HepG2 (cell line): ENCODE data around the gene PLPPR2. TPM values are rescaled to one million over a fixed set of nuclear protein-coding genes. Genes with fewer than 3 reads are reported as not detected.

Experiments used
- BHLHE40 ChIP-seq: IDR thresholded peaks from 2 replicates; pipeline ENCODE4 v1.6.1; 2011; ENCODE audit warnings: low read length, improper control_type of control experiment
- CEBPG ChIP-seq: IDR thresholded peaks from 2 replicates; pipeline ENCODE4 v1.6.1; 2016
- DMAP1 ChIP-seq: IDR thresholded peaks from 2 replicates; pipeline ENCODE4 v1.6.1; 2016
- KAT7 ChIP-seq: IDR thresholded peaks from 2 replicates; pipeline ENCODE4 v1.6.1; 2018; ENCODE audit warnings: borderline replicate concordance, missing compliant biosample characterization
- ONECUT2 ChIP-seq: sonication (generic); formaldehyde crosslinking; IDR thresholded peaks from 2 replicates; pipeline ENCODE4 v1.4.0; 2020; ENCODE audit warnings: missing genetic modification reagents
- RFXAP ChIP-seq: sonication (generic); formaldehyde crosslinking; IDR thresholded peaks from 2 replicates; pipeline ENCODE4 v1.4.0; 2020; ENCODE audit warnings: missing genetic modification reagents, borderline replicate concordance
- SP2 ChIP-seq: sonication (generic); formaldehyde crosslinking; IDR thresholded peaks from 2 replicates; pipeline ENCODE4 v1.5.1; 2020; ENCODE audit warnings: mild to moderate bottlenecking, missing genetic modification reagents
- ZBTB20 ChIP-seq: sonication (generic); formaldehyde crosslinking; IDR thresholded peaks from 2 replicates; pipeline ENCODE4 v1.8.1; 2023; ENCODE audit warnings: missing genetic modification reagents, low read depth, mild to moderate bottlenecking, borderline replicate concordance
- ZNF546 ChIP-seq: sonication (generic); formaldehyde crosslinking; conservative IDR thresholded peaks from 2 replicates; pipeline ENCODE4 v1.8.1; 2023; ENCODE audit warnings: mild to moderate bottlenecking, missing genetic modification reagents
- ZNF816 ChIP-seq: sonication (generic); formaldehyde crosslinking; IDR thresholded peaks from 2 replicates; pipeline ENCODE4 v1.8.0; 2022; ENCODE audit warnings: missing genetic modification reagents, mild to moderate bottlenecking, borderline replicate concordance
- ZZZ3 ChIP-seq: sonication (generic); formaldehyde crosslinking; IDR thresholded peaks from 2 replicates; pipeline ENCODE4 v1.4.0; 2020; ENCODE audit warnings: missing genetic modification reagents, mild to moderate bottlenecking, borderline replicate concordance
- polyA plus RNA-seq, 8 experiments: library from polyadenylated mRNA; depleted of rRNA in 3 of 8; stranded (reverse) in 7 of 8; unstranded in 1 of 8; fragments of >200 nt; fragmentation: Illumina TruSeq in 4 of 8; extraction: Trizol in 4 of 8; gene quantifications; 2 replicates each; pipeline versions ENCODE4 v1.2.1 to v1.2.3, GENCODE V29; 2011 to 2016; ENCODE audit warnings: low read depth in 4 of 8, missing spikeins in 1 of 8, mixed read lengths in 1 of 8; ENCODE audit not compliant: insufficient read depth in 1 of 8
- total RNA-seq, 5 experiments: library from RNA; depleted of rRNA; stranded (reverse); fragments of >200 nt; fragmentation: Illumina TruSeq; extraction: Trizol; gene quantifications; 2 replicates each; pipeline ENCODE4 v1.2.3, GENCODE V29; 2016; ENCODE audit warnings: low read depth in 1 of 5
- TF ChIP-seq, protein P1 (sequence below): fragments of 450-650 bp; IDR thresholded peaks from 2 replicates; pipeline ENCODE4 v1.6.1; 2016
- TF ChIP-seq, protein P2 (sequence below): sonication (generic); formaldehyde crosslinking; IDR thresholded peaks from 2 replicates; pipeline ENCODE4 v1.9.0; 2021; ENCODE audit warnings: missing genetic modification reagents, borderline replicate concordance
- TF ChIP-seq, protein P3 (sequence below): sonication (generic); formaldehyde crosslinking; IDR thresholded peaks from 2 replicates; pipeline ENCODE4 v1.8.1; 2022; ENCODE audit warnings: mild to moderate bottlenecking, missing genetic modification reagents
- TF ChIP-seq, protein P4 (sequence below), 2 experiments: fragments of 450-650 bp in 1 of 2; sonication (generic) in 1 of 2; formaldehyde crosslinking; IDR thresholded peaks; 2 replicates each; pipeline versions ENCODE4 v1.5.0 to v1.8.0; 2020 to 2022; ENCODE audit warnings: mild to moderate bottlenecking in 1 of 2, missing genetic modification reagents in 1 of 2
- TF ChIP-seq, protein P5 (sequence below): sonication (generic); formaldehyde crosslinking; IDR thresholded peaks from 2 replicates; pipeline ENCODE4 v1.8.1; 2023; ENCODE audit warnings: missing genetic modification reagents, inconsistent platforms, borderline replicate concordance
- TF ChIP-seq, protein P6 (sequence below): sonication (generic); formaldehyde crosslinking; IDR thresholded peaks from 2 replicates; pipeline ENCODE4 v1.4.0; 2020; ENCODE audit warnings: missing genetic modification reagents, borderline replicate concordance

Gene PLPPR2
- total and polyA plus RNA-seq, 2 of the 13 experiments (the other 11 are each of a cell fraction or from before 2014, with no cell fraction given), result 1.5 to 2.1 TPM

DNA sequence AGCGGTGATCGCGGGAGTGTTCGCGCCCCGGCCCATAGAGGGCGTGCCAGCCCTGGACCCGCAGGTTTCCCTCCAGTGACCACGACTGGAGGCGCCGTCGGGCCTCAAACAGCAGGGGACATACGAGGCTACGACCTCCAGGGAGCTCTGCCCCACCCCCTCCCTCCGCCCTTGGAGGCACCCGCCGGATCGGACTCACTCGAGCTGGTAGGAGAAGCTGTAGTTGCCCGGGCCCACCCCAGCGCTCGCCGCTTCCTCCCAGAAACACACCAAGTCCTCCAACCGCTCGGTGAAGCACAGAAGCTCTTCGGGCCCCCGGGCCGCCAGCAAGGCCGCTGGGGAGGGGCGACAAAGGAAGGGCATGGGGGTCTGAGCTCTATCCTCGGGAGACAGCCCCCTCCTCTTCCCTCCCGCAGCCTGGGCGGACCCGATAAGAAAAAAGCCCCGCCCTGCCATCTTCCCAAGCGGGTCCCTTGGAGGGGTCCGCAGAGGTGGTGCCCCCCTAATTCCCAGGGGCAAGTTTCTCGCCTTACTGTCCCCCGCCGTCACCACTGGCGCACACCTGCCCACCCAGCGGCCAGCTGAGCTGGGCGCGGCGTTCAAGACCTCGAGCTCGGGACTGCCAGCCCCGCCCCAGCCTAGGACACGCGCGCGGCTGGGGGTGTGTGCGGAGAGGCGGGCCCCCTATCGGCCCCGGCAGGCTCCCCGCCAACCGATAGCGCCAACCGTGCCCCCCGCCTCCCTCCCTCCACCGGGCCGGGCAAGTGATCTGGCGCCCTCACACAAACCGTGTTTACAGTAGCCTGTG is 27.9 kb downstream of the PLPPR2 start (continued):
- TF ChIP-seq, protein P1, sequence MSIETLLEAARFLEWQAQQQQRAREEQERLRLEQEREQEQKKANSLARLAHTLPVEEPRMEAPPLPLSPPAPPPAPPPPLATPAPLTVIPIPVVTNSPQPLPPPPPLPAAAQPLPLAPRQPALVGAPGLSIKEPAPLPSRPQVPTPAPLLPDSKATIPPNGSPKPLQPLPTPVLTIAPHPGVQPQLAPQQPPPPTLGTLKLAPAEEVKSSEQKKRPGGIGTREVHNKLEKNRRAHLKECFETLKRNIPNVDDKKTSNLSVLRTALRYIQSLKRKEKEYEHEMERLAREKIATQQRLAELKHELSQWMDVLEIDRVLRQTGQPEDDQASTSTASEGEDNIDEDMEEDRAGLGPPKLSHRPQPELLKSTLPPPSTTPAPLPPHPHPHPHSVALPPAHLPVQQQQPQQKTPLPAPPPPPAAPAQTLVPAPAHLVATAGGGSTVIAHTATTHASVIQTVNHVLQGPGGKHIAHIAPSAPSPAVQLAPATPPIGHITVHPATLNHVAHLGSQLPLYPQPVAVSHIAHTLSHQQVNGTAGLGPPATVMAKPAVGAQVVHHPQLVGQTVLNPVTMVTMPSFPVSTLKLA, result no peak
- no peak for TF ChIP-seq ZNF816 (CRISPR knock-in tag)
- TF ChIP-seq, protein P2, sequence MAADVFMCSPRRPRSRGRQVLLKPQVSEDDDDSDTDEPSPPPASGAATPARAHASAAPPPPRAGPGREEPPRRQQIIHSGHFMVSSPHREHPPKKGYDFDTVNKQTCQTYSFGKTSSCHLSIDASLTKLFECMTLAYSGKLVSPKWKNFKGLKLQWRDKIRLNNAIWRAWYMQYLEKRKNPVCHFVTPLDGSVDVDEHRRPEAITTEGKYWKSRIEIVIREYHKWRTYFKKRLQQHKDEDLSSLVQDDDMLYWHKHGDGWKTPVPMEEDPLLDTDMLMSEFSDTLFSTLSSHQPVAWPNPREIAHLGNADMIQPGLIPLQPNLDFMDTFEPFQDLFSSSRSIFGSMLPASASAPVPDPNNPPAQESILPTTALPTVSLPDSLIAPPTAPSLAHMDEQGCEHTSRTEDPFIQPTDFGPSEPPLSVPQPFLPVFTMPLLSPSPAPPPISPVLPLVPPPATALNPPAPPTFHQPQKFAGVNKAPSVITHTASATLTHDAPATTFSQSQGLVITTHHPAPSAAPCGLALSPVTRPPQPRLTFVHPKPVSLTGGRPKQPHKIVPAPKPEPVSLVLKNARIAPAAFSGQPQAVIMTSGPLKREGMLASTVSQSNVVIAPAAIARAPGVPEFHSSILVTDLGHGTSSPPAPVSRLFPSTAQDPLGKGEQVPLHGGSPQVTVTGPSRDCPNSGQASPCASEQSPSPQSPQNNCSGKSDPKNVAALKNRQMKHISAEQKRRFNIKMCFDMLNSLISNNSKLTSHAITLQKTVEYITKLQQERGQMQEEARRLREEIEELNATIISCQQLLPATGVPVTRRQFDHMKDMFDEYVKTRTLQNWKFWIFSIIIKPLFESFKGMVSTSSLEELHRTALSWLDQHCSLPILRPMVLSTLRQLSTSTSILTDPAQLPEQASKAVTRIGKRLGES (CRISPR knock-in tag), result no peak
- TF ChIP-seq, protein P3, sequence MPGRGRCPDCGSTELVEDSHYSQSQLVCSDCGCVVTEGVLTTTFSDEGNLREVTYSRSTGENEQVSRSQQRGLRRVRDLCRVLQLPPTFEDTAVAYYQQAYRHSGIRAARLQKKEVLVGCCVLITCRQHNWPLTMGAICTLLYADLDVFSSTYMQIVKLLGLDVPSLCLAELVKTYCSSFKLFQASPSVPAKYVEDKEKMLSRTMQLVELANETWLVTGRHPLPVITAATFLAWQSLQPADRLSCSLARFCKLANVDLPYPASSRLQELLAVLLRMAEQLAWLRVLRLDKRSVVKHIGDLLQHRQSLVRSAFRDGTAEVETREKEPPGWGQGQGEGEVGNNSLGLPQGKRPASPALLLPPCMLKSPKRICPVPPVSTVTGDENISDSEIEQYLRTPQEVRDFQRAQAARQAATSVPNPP, result no peak
- TF ChIP-seq, protein P4, sequence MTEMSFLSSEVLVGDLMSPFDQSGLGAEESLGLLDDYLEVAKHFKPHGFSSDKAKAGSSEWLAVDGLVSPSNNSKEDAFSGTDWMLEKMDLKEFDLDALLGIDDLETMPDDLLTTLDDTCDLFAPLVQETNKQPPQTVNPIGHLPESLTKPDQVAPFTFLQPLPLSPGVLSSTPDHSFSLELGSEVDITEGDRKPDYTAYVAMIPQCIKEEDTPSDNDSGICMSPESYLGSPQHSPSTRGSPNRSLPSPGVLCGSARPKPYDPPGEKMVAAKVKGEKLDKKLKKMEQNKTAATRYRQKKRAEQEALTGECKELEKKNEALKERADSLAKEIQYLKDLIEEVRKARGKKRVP (CRISPR knock-in tag; IDR thresholded peaks at IDR 0.05), result no peak
- TF ChIP-seq ZNF546 (CRISPR knock-in tag), result no peak
- TF ChIP-seq, protein P5, sequence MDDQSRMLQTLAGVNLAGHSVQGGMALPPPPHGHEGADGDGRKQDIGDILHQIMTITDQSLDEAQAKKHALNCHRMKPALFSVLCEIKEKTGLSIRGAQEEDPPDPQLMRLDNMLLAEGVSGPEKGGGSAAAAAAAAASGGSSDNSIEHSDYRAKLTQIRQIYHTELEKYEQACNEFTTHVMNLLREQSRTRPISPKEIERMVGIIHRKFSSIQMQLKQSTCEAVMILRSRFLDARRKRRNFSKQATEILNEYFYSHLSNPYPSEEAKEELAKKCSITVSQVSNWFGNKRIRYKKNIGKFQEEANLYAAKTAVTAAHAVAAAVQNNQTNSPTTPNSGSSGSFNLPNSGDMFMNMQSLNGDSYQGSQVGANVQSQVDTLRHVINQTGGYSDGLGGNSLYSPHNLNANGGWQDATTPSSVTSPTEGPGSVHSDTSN, result no peak
- TF ChIP-seq KAT7 (CRISPR knock-in tag), result no peak
- no peak for TF ChIP-seq DMAP1 (CRISPR knock-in tag)
- TF ChIP-seq ZBTB20 (CRISPR knock-in tag), result no peak
- peak; percentile 25; the same call in 1 of the 2 replicates for TF ChIP-seq BHLHE40
- TF ChIP-seq ZZZ3 (CRISPR knock-in tag), result no peak
- peak; percentile 51; the same call in 1 of the 2 replicates for TF ChIP-seq SP2 (CRISPR knock-in tag)
- TF ChIP-seq CEBPG (CRISPR knock-in tag), result no peak
- no peak for TF ChIP-seq ONECUT2
- TF ChIP-seq RFXAP, result peak; percentile 77; the same call in 1 of the 2 replicates
- TF ChIP-seq, protein P6, sequence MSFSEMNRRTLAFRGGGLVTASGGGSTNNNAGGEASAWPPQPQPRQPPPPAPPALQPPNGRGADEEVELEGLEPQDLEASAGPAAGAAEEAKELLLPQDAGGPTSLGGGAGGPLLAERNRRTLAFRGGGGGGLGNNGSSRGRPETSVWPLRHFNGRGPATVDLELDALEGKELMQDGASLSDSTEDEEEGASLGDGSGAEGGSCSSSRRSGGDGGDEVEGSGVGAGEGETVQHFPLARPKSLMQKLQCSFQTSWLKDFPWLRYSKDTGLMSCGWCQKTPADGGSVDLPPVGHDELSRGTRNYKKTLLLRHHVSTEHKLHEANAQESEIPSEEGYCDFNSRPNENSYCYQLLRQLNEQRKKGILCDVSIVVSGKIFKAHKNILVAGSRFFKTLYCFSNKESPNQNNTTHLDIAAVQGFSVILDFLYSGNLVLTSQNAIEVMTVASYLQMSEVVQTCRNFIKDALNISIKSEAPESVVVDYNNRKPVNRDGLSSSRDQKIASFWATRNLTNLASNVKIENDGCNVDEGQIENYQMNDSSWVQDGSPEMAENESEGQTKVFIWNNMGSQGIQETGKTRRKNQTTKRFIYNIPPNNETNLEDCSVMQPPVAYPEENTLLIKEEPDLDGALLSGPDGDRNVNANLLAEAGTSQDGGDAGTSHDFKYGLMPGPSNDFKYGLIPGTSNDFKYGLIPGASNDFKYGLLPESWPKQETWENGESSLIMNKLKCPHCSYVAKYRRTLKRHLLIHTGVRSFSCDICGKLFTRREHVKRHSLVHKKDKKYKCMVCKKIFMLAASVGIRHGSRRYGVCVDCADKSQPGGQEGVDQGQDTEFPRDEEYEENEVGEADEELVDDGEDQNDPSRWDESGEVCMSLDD, result 0 out of 2 replicates have a peak, but pooled peaks have one; percentile 22
